Right lobe of liver (tissue), 4 donors: Measurements from ENCODE around the gene ALOX5.

Source experiments
- CTCF ChIP-seq, 4 donors: fragments of 200-600 bp in 3 of 4; fragments of 450-650 bp in 1 of 4; IDR thresholded peaks; one replicate each; pipeline versions ENCODE4 v1.5.1 to v1.8.0; 2016 to 2022; ENCODE audit warnings: antibody characterized with exemption in 4 of 4, mild to moderate bottlenecking in 2 of 4
- POLR2A ChIP-seq: fragments of 450-650 bp; IDR thresholded peaks from one replicate; pipeline ENCODE4 v1.6.1; 2017; ENCODE audit warnings: antibody characterized with exemption, mild to moderate bottlenecking
- donor health status: DM: no; HTN: no; CAD: no.
- donor health status: DM: no; HTN: no; CAD: no.
- donor health status: DM: no; HTN: yes; CAD: no.

GRCh38 chr10:45487735-45488134, 113.7 kb downstream of the ALOX5 start:
- TF ChIP-seq CTCF (IDR thresholded peaks at IDR 0.05), result no peak
- TF ChIP-seq POLR2A, result no peak
